HG02938 (cell line): Measurements from ENCODE around the gene TRIM67.
A peak's percentile ranks its signal among the peaks of the same experiment; 100 is the strongest.

Experiments used
- ATAC-seq: cut with Tn5 transposase; IDR thresholded peaks from one replicate; pipeline ENCODE4 v1.9.1; 2021; ENCODE audit warnings: mild to moderate bottlenecking, moderate library complexity; ENCODE audit not compliant: unreplicated experiment

TRIM67 gene

DNA sequence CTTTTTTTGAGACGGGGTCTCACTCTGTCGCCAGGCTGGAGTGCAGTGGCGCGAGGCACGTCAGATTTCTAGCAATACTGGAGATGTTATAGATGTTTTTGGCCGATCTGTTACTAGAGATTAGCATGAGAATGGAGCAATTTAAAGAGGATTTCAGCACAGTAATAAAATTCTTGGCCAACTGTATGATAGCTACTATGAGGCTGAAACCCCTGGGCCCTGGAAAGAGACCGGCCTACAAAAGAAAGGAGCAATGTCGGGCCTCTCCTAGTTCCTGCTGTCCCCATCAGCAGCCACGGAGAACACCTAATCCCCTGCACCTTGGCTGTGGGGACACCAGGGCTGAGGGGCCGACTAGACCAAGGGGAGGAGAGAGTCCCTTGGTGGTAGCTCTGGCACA, 69.7 kb downstream of the TRIM67 start:
- ATAC-seq = no peak

DNA sequence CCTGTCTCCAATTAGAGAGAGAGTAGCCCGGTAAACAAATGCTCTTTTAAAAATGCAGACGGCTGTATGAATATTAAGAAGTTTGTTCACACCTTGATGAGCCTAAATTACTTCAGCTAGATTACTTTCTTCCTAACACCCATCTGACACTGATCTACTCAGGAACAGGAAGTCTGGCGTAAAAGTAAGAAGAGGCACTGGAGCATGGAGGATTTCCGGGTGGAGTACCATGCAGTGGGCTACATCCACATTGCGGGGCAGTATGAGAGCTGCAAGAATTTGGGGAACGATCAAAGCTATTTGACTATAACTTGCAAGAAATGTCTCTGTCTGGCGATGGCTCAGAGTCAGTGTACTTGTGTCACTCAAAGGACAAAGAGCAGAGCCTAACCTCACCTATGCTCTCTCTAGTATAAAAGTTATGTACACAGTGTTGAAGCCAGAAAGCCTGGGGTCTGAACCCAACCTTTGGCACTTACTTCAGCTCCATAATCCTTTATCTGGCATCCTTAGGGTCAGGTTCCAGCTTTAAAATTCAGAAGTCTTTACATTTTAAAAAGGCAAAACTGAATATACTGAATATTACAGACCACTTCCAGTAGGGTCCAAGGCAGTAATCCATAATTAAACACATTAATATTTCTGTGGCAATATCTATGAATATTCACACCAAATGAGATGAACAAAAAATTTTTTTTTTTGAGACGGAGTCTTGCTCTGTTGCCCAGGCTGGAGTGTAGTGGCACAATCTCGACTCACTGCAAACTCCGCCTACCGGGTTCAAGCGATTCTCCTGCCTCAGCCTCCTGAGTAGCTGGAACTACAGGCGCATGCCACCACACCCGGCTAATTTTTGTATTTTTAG, 71.2 kb downstream of the TRIM67 start:
- ATAC-seq = no peak

DNA sequence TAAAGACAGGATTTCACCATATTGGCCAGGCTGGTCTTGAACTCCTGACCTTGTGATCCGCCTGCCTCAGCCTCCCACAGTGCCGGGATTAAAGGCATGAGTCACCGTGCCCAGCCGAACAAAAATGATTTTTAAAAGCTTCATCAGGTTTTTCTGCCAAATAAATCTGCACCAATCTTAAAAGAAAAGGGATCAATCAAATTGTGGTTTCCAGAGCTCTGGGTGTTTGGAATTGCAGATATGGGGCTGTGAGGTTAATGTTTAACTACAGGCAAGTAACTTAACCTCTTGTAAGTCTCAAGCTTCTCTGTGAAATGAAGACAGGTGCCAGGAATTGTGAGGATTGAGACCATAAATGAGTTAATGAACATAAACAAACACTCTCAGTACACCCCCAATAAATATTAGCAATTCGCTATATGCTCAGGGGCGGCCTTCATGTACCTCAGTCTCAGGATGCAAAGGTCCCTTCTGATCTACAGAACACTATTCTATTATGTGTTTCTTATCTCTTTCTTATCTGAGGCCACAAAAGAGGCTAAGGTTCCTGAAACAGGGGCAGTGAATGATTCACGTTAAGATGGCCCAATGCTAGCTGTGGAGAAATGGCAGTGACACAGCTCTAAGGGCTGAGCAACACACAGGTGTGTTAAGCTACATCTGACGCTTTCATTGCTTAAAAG, 72.0 kb downstream of the TRIM67 start:
- no peak for ATAC-seq

- no peak for ATAC-seq
Measured at GRCh38 chr1:231234506-231234905, 72.6 kb downstream of the TRIM67 start.

- no peak for ATAC-seq
Measured at GRCh38 chr1:231235526-231236207, 73.8 kb downstream of the TRIM67 start.

DNA sequence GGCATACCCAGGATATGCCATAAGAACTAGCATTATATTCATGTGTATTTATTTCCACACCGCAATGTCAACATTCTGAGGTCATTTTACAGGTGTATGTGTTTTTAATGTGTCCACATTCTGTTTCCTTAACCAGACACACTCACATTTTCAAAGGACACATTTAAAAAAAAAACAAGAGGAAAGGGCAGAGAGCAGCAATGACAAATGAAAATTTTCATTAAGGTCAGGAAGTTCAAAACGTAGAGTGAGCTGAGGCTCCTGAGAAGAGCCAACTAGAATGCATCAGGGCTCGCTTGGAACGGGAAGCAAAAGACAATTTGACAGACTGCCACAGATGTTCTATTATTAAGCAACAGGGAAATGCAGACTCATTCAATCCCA, 74.3 kb downstream of the TRIM67 start:
- no peak for ATAC-seq

GRCh38 chr1:231236938-231237337, 75.1 kb downstream of the TRIM67 start:
- ATAC-seq = no peak

- ATAC-seq = no peak
Measured at GRCh38 chr1:231238298-231238697, 76.4 kb downstream of the TRIM67 start.

DNA sequence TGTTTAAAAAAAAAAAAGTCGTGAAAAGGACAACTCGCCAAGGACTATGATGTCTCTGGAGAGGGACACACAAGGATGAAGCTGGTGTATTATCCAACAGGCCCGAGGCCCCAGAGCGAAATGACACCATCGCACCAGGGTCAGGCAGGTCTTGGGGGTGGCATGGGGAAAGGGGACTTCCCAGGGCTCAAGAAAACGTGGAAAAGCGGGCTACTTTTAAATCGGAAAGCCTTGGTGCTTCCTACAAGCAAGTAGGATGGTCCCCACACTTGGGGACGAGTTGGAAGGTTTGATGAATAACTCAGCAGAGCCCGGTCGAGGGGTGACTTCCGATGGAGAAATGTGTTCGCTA, 78.6 kb downstream of the TRIM67 start:
- ATAC-seq = no peak

GRCh38 chr1:231240883-231241735, 79.3 kb downstream of the TRIM67 start, which contains the start of gene GNPAT:
Gene GNPAT, plus strand, starts transcription at chr1:231241212. Its CDS starts 167 bp downstream, at chr1:231241379.
- ATAC-seq = peak; percentile 89

DNA sequence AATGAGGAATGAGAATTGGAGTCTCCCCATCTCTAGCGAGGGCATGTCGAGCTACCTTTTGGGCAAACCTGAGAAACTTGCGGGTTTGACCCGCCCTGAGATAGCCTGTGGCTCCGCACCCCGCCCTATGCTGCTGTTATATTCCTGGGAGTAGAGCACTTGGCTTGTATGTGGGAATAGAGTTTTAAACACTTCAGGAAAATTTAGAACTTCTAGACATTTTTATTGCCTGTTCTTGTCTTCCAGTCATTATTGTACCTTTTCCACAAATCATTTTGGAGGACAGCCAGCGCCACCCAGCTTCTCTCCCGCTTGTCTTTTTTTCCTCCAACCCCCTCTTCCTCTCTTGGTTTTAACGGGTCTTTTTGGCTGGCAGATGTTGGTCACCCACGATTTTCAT, 79.9 kb downstream of the TRIM67 start:
- no peak for ATAC-seq

- no peak for ATAC-seq
Measured at GRCh38 chr1:231242516-231243198, 80.8 kb downstream of the TRIM67 start.

DNA sequence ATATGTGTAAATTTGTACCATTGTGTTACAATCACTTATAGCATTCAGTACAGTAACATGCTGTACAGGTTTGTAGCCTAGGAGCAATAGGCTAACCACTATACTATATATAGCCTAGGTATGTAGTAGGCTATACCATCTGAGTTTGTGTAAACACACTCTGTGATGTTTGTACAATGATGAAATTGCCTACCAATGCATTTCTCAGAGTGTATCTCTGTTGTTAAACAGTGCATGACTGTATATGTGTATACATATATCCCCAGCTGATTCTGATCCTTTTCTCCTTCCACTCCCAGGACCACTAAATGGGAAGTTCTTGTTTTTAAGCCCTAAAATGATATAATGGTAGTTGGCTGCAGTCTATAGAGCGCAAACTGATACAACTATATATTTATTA, 86.9 kb downstream of the TRIM67 start:
- no peak for ATAC-seq

DNA sequence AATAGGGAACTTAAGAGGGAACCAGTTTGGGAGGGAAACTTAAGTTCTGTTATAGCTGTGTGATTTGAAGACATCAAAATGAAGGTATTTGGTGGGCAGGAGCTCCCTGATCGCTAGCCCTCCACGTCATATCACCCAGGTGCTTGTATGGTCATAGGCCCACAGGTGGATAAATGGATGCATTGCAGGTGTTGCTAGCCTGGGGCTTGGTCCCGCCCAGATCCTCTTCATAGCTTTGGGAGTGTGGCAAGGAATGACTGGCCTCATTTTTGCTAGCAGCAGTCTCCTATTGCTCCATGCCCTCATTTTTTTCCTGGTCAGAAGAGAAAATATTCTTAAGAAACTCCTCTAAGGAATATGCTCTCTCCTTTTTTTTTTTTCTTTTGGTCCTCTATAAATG, 90.5 kb downstream of the TRIM67 start:
- ATAC-seq = no peak

GRCh38 chr1:231260351-231260750, 98.5 kb downstream of the TRIM67 start:
- ATAC-seq = no peak

DNA sequence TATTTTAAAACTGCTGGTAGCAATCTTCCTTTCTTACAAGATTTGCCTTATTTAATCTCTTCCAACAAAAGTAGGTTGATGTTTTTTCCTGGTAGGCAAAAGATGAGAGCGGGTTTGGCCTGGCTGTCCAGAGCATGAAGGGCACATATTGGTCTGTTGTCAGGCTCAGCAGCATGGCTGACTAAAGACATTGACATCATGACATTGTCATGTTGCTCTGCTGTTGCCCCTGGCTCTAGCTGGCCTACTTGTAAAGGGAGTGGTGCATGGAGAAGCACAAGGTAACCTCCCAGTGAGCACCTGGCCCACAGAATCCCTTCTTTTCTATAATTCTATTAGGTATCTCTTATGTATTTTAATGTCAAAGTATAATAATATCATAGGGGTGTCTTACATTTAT, 102.8 kb downstream of the TRIM67 start:
- no peak for ATAC-seq

DNA sequence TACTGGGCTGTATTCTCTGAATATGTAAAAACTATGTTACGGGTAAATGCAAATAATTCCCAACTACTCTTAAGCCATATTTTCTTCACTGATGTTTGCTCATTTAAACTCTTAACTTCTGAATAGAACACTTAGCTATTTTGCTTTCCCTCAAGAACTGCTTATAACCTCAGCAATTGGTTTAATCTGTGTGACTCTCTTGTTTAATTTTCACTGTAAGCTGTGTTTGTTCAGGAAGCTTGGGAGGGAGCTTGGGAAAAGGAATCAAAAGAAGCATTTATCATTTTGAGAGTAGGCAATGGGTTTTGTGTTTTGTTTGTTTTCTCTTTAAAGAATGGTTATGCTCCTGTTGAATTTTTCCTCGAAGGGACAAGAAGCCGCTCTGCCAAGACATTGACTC, 103.5 kb downstream of the TRIM67 start:
- ATAC-seq = no peak

- no peak for ATAC-seq
Measured at GRCh38 chr1:231266811-231267322, 105.0 kb downstream of the TRIM67 start.
